GM20000 (cell line): Measurements from ENCODE around the gene PEX12.
"Not testable (repeated sequence)": the region's sequence is repeated elsewhere in the genome, so short reads cannot be mapped to it uniquely, and the experiment has no call there.

Source experiments
- DNase-seq: peaks from one replicate; pipeline ENCODE4 v3.0.0; 2012; ENCODE audit warnings: low spot score
- TF ChIP-seq, protein P1 (sequence below): IDR thresholded peaks from 2 replicates; pipeline ENCODE4 v1.5.1; 2012; ENCODE audit warnings: mild to moderate bottlenecking, control low read depth; ENCODE audit errors: extremely low read depth, missing control alignments

PEX12 gene

DNA sequence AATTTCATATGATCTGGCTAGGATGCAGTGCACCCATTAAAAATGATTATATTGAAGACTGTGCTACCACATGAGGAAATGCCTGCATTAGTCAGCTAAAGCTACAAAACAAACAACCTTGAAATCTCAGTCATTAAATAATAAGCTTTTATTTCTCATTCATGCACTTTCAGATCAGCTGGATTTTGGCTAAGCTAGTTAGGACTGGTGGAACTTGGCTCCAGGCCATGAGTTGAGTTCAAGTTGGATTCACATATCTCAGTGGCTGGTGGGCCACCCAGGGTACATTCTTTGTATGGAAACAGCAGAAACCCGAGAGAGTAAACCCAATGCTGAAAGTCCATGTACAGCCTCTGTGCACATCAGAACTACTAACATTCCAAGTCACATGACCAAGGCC lies 34.5 kb downstream of the PEX12 start:
- no peak for DNase-seq
- TF ChIP-seq, protein P1, sequence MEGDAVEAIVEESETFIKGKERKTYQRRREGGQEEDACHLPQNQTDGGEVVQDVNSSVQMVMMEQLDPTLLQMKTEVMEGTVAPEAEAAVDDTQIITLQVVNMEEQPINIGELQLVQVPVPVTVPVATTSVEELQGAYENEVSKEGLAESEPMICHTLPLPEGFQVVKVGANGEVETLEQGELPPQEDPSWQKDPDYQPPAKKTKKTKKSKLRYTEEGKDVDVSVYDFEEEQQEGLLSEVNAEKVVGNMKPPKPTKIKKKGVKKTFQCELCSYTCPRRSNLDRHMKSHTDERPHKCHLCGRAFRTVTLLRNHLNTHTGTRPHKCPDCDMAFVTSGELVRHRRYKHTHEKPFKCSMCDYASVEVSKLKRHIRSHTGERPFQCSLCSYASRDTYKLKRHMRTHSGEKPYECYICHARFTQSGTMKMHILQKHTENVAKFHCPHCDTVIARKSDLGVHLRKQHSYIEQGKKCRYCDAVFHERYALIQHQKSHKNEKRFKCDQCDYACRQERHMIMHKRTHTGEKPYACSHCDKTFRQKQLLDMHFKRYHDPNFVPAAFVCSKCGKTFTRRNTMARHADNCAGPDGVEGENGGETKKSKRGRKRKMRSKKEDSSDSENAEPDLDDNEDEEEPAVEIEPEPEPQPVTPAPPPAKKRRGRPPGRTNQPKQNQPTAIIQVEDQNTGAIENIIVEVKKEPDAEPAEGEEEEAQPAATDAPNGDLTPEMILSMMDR: no peak

DNA sequence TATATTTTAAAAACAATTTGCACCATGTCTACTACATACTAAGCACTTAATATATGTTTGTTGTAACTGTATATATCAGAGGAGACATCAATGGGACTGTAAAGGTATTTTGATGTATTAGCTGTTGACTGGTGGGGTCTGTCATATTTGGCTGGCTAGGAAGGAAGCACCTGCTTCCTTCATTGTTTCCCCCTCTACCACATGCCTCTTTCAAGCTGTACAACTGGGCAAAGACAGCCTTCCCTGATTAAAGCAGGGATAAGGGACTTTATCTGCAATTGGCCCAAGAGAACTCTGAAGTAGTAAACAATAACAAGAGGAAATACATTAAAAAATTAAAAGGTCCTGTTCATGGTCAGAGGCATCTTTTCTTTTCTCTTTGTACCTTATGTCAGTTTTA lies 35.4 kb downstream of the PEX12 start:
- TF ChIP-seq, protein P1: no peak
- DNase-seq: no peak

DNA sequence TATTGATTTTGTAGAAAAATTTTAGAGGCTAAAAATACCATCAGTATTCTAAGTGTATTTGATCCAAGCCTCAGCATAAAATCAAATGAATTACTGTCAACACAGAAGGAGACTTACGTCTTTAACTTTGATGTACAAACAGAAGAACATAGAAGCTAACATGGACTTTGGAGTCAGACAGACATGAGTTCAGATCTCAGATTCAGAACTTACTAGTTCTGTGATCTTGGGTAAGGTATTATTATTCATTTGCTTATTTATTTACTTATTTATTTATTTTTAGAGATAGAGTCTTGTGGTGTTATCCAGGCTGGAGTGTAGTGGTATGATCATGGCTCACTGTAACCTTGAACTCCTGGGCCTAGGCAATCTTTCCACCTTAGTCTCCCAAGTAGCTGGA lies 36.9 kb downstream of the PEX12 start:
- no peak for DNase-seq
- TF ChIP-seq, protein P1: no peak

DNA sequence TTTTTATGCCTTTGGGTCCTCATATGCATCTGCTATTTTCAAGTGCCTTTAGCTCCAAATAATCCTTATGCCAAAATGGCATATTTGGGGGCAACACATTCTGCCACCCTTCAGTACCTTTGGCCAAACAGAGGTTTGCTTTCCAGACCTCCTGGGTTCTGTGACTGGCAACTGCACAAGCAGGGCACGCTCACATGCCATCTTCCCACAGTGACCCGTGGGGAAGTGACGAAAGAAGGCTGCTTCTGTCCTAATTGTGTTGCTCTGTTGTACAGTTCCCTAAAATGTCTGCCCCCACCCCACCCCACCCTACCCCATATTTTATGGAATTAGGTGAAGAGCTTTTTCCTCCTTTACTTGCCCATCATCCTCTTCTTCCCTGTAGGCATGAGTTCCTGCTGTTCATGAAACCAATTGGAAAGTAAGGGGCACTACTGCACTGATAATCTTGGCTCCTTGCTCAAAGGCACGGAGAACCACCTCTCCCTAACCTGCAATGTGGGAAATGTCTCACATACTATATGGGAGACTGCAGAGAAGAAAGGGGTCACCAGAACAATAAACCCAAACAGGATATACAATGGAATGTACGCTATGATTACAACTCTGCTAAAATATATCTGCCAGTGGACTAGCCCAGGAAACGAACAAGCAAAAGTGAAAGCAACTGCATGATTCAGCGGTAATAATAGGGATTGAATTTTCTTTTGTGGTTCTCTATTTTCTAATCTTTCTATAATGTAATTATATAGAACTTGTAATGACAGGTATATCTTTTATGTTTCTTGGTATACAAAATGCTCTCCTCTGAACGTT lies 37.6 kb downstream of the PEX12 start:
- TF ChIP-seq, protein P1: no peak
- peak; percentile 30 for DNase-seq

DNA sequence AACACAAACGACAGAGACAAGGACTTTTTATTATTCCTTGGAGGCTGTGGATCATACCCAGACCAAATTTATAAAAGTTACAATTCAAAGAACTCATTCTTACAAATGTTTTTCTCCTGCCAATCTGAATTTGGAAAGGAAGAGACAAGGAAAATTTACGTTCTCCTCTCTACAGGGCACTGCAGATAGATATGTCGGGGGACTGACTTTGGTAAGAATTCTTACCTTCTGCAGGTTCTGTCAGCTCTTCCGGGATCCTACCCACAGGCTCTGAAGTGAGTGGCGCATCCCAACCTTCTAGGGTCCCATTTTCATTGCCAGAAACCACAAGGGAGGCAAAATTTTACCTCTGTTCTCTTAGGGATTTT lies 38.7 kb downstream of the PEX12 start:
- DNase-seq: no peak
- TF ChIP-seq, protein P1: no peak

DNA sequence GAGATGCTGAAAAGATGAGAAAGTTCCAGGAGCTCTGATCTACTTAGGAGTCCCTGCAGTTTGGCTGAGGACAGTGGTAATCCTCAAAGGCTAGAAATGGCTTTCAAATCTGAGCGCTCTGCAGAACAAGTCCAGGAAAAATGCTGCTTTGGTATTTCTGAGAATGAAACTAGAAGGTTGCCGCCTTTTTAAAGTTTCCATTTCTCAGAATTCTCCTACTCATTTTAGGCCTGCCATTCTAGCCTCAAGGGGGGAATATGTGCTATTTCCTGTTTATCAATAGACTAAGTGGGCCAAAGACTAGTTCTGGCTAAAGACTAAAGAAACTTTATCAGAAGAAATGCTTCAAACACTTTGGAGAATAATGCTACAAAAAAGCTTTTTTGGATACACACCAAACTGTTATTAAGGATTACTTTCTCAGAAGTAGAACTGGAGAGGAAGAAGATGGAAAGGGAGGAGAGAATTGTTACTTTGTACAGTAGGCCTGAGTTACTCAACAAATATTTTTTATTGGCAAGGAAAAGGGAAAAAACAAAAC lies 40.7 kb downstream of the PEX12 start, which contains the start of gene SLFN12L:
TSS of gene SLFN12L (minus strand) at position 78 of the 541 bp plus-strand sequence. CDS start 15,314 bp downstream, outside the sequence.
- peak; percentile 22 for DNase-seq
- TF ChIP-seq, protein P1: no peak

DNA sequence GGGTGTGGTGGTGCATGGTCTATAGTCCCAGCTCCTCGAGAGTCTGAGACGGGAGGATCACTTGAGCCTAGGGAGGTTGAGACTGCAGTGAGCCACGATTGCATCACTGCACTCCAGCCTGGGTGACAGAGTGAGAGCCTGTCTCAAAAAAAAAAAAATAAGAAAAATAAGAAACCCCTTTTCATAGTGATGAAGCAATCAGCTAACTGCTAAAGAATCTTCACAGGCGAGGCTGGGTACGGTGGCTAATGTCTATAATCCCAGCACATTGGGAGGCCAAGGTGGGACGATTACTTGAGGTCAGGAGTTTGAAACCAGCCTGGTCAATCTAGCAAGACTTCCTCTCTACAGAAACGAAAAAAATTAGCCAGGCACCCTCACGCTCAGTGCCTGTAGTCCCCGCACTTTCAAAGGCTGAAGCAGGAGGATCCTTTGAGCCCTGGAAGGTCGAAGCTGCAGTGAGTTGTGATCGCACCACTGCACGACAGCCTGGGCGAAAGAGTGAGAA lies 41.7 kb downstream of the PEX12 start:
- TF ChIP-seq, protein P1: no peak
- DNase-seq: no peak

DNA sequence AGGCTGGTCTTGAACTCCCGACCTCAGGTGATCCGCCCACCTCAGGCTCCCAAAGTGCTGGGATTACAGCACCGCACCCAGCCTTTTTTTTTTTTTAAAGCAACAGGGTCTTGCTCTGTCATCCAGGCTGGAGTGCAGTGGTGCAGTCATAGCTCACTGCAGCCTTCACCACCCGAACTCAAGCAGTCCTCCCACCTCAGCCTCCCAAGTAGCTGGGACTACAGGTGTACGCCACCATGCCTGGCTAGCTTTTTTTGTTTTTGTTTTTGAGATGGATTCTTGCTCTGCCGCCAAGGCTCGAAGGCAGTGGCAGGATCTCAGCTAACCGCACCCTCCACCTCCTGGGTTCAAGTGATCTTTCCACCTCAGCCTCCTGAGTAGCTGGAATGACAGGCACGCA lies 43.0 kb downstream of the PEX12 start:
- DNase-seq: not testable (repeated sequence)
